Measurements from ENCODE around the gene DDC.

GRCh38 chr7:50456371-50457123, 108.7 kb downstream of the DDC start:
- TF ChIP-seq CTCF (IDR thresholded peaks at IDR 0.05) (no peak), POLR2A (IDR thresholded peaks at IDR 0.05) (no peak)

Data from esophagus squamous epithelium (tissue), 4 donors.